Hepatocyte (in vitro differentiated cells): Measurements from ENCODE around the gene NPY4R. TPM values are rescaled to one million over a fixed set of nuclear protein-coding genes. Genes with fewer than 3 reads are reported as not detected.
A peak's percentile ranks its signal among the peaks of the same experiment; 100 is the strongest.
"Not testable (repeated sequence)": the region's sequence is repeated elsewhere in the genome, so short reads cannot be mapped to it uniquely, and the experiment has no call there.

ENCODE experiments used
- DNase-seq: peaks from one replicate; pipeline ENCODE4 v3.0.0-alpha.2; 2016; ENCODE audit warnings: low spot score
- H2AFZ ChIP-seq: fragments of 200-600 bp; sonication (generic); 2 replicates; pipeline ENCODE4 v1.6.0; 2016; ENCODE audit warnings: antibody characterized with exemption, mild to moderate bottlenecking
- H3K27ac ChIP-seq: fragments of 200-600 bp; sonication (generic); 2 replicates; pipeline ENCODE4 v1.5.1; 2016; ENCODE audit warnings: mild to moderate bottlenecking
- H3K27me3 ChIP-seq: fragments of 200-600 bp; sonication (generic); 2 replicates; pipeline ENCODE4 v1.6.1; 2016
- H3K36me3 ChIP-seq: fragments of 200-600 bp; sonication (generic); replicated peaks from 2 replicates; pipeline ENCODE4 v1.5.1; 2016; ENCODE audit warnings: low read depth; ENCODE audit not compliant: insufficient read depth
- H3K4me1 ChIP-seq: fragments of 200-600 bp; sonication (generic); 2 replicates; pipeline ENCODE4 v1.5.1; 2016; ENCODE audit warnings: mild to moderate bottlenecking, moderate library complexity; ENCODE audit not compliant: insufficient read depth
- H3K4me2 ChIP-seq: fragments of 200-600 bp; sonication (generic); 2 replicates; pipeline ENCODE4 v1.6.0; 2016
- H3K4me3 ChIP-seq: fragments of 200-600 bp; sonication (generic); 2 replicates; pipeline ENCODE4 v1.5.1; 2016; ENCODE audit warnings: mild to moderate bottlenecking
- H3K79me2 ChIP-seq: fragments of 200-600 bp; sonication (generic); 2 replicates; pipeline ENCODE4 v1.6.0; 2017; ENCODE audit warnings: mild to moderate bottlenecking
- H3K9me2 ChIP-seq: fragments of 200-600 bp; sonication (generic); replicated peaks from 2 replicates; pipeline ENCODE4 v1.6.0; 2017; ENCODE audit warnings: mild to moderate bottlenecking; ENCODE audit not compliant: insufficient read depth
- H3K9me3 ChIP-seq: fragments of 200-600 bp; sonication (generic); 2 replicates; pipeline ENCODE4 v1.5.1; 2016; ENCODE audit warnings: low read depth, mild to moderate bottlenecking
- H4K20me1 ChIP-seq: fragments of 200-600 bp; sonication (generic); 2 replicates; pipeline ENCODE4 v1.6.0; 2016; ENCODE audit warnings: mild to moderate bottlenecking; ENCODE audit not compliant: insufficient read depth, poor library complexity, severe bottlenecking
- WGBS: methylation state at CpG from one replicate; pipeline ENCODE4 v1.1.6; 2016; ENCODE audit warnings: low lambda C conversion rate; ENCODE audit errors: missing lambda C conversion rate; 5-methylcytosine and 5-hydroxymethylcytosine counted together
- polyA plus RNA-seq: library from polyadenylated mRNA; unstranded; fragments of >200 nt; fragmentation: Nextera tagmentation; extraction: Ambion mirVana; gene quantifications from 2 replicates; pipeline ENCODE4 v1.2.1, GENCODE V29; 2016
- total RNA-seq: library from RNA; depleted of rRNA; stranded (reverse); fragments of >200 nt; gene quantifications from 2 replicates; pipeline ENCODE4 v1.2.3, GENCODE V29; 2014

Gene NPY4R
- total and polyA plus RNA-seq, 2 experiments from 2014 or later: 0.07 to 0.87 TPM

DNA sequence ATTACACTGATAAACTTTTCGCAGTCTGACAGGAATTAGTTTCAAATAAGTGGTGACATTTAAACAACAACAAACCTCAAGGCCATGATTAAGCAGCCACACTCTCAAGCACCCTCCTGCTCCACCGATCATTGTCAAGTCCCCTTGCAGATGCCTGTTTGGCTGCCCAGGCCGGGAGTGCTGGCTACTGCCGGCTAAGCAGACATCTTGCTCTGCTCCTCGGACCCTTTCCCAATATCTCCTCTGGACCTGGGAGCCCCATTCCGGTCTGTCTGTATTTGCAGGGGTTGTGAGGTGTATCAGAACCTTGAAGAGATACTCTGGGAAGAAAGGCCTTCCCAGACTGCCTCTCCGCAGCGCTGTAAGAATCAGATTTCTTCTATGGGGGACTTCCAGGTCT lies 14.9 kb downstream of the NPY4R start:
- H4K20me1 ChIP-seq, H3K4me2 ChIP-seq, H3K9me3 ChIP-seq, H2AFZ ChIP-seq, H3K9me2 ChIP-seq, H3K79me2 ChIP-seq, H3K4me1 ChIP-seq, H3K27ac ChIP-seq, H3K4me3 ChIP-seq, H3K36me3 ChIP-seq, H3K27me3 ChIP-seq: not testable (repeated sequence)
- WGBS: 87% methylated on average over 8 of the region's 8 CpGs
- DNase-seq: peak; percentile 1

DNA sequence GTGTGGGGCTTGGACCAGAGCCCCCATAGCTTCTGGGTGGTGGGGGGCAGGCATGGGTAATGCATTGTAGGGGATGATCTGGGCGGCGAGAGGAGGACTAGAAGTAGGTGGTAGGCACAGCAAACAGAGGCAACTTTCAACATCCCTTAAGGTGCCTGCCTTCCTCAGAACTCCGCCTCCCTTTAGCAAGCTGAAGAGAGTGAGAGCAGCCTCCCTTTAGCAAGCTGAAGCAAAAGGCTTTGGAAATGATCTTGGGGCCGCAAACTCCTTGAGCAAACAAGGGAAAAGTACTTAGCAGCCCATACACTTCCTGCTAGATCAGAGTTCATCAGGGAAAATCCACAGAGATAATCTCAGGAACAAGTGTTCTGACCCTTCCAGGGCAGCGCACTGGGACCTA lies 18.3 kb downstream of the NPY4R start:
- H3K9me2 ChIP-seq, H3K4me2 ChIP-seq, H3K4me1 ChIP-seq, H3K27ac ChIP-seq, H3K4me3 ChIP-seq, H3K79me2 ChIP-seq, H3K9me3 ChIP-seq, H3K36me3 ChIP-seq, H4K20me1 ChIP-seq, DNase-seq, H3K27me3 ChIP-seq, H2AFZ ChIP-seq: not testable (repeated sequence)
- WGBS: 43% methylated on average over 1 of the region's 5 CpGs

DNA sequence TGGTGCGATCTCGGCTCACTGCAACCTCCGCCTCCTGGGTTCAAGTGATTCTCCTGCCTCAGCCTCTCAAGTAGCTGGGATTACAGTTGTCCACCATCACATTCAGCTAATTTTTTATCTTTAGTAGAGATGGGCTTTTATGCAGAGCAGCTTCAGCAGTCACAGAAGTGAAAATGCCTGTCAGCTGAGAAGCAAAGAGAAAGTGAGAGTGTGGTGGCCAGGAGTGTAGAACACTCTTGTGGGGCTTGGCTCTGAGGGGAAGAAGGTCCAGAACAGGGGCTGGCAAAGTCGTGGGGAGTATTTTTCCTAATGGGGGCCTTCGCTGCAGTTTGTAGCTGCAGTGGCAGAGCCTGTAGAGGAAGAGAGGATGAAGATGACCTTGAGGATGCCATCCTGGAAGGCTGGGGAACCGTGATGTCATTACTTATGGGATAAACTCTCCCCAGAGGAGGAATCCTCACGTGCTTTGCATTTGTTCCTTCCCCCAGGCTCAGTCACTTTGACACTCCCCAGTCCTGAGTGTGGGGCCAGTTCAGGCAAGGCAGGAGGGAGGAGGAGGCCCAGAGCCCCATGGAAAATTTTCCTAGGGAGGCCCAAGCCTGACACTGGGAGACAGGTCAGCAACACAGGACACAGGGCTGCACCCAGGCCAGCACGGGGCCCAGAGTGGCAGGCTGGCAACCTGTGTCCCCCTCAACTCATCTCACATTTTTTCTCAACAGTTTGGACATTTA lies 20.2 kb downstream of the NPY4R start:
- H3K9me3 ChIP-seq, H3K9me2 ChIP-seq, H3K4me3 ChIP-seq, H3K27ac ChIP-seq, H3K4me1 ChIP-seq, H4K20me1 ChIP-seq, H3K4me2 ChIP-seq, H3K27me3 ChIP-seq, H2AFZ ChIP-seq, H3K79me2 ChIP-seq, DNase-seq, H3K36me3 ChIP-seq: not testable (repeated sequence)
- 93% methylated on average over 3 of the region's 8 CpGs for WGBS

DNA sequence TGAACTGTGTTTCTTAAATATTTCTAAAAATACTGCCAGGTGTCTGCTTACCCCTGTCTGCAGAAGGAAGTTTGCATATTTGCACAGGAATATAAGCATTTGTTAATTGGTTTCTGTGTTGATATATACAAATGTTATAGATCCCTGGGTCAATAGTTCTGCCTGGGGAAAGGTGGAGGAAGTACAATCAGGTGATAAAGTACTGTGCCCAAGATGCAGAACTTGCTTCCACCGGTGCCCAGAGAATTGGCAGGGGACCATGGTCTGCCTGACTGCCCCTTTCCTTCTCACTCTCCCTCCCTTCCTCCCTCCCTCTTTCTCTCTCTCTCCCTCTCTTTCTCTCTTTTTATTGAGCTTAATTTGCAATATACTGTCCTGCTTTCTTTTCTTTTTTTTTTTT lies 22.3 kb downstream of the NPY4R start:
- H4K20me1 ChIP-seq, H2AFZ ChIP-seq, H3K36me3 ChIP-seq, H3K9me3 ChIP-seq, H3K27ac ChIP-seq, H3K4me1 ChIP-seq, H3K9me2 ChIP-seq, H3K4me2 ChIP-seq, H3K27me3 ChIP-seq, H3K79me2 ChIP-seq, H3K4me3 ChIP-seq, DNase-seq: not testable (repeated sequence)
- 50% methylated on average over 1 of the region's 1 CpG for WGBS

DNA sequence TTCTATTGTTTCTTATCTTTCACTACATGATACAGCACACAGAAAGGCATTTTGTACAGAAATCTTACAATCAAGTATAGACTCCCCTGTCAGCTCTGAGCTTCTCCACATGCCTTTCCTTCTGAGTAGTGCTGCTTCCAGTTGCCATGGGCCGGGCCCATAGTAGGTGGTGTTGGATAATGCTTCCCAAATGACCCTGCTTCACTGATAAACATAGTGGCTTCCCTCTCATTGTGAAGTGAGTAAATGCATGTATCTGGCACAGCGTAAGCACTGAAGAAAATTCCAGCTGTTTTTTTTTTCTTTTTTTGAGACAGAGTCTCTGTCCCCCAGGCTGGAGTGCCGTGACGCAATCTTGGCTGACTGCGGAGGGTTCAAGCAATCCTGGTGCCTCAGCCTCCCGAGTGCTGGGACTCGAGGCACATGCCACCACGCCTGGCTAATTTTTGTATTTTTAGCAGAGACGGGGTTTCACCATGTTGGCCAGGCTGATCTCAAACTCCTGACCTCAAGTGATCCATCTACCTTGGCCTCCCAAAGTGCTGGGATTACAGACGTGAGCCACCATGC lies 23.0 kb downstream of the NPY4R start:
- H3K27ac ChIP-seq: peak overlapping the region; percentile 34
- not testable (repeated sequence) for H3K9me2 ChIP-seq, H3K79me2 ChIP-seq, H3K9me3 ChIP-seq, H2AFZ ChIP-seq, H3K36me3 ChIP-seq, H3K4me3 ChIP-seq, H3K27me3 ChIP-seq, H3K4me1 ChIP-seq, H4K20me1 ChIP-seq, H3K4me2 ChIP-seq
- 53% methylated on average over 10 of the region's 10 CpGs for WGBS
- DNase-seq: peak; percentile 3

DNA sequence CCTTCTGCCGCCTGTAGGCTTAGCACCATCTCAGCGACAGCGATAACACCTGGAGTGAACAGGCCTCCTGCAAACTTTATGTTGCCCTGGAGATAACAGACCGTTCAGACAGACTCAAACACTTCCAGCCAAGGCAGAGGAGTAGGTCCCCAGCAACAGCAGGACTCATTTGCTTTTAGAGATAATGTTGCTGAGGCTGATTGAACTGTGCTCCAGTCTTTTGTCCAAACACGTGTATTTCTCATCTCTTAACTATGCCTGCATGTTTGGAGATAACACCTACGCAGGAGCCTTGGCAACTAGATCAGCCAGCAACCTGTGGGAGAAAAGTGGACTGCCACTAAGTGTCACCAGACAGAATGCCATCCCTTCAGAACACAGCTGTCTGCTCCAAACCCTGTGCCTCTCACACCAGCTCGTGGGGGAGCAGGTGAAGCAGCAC lies 23.9 kb downstream of the NPY4R start:
- peak overlapping the region; percentile 34 for H3K27ac ChIP-seq
- H3K4me2 ChIP-seq, H3K27me3 ChIP-seq, H3K4me1 ChIP-seq, H3K36me3 ChIP-seq, H3K4me3 ChIP-seq, H3K9me3 ChIP-seq, H3K9me2 ChIP-seq, H4K20me1 ChIP-seq, H3K79me2 ChIP-seq, H2AFZ ChIP-seq: not testable (repeated sequence)
- peak; percentile 60 for DNase-seq
- WGBS: 30% methylated on average over 7 of the region's 7 CpGs

DNA sequence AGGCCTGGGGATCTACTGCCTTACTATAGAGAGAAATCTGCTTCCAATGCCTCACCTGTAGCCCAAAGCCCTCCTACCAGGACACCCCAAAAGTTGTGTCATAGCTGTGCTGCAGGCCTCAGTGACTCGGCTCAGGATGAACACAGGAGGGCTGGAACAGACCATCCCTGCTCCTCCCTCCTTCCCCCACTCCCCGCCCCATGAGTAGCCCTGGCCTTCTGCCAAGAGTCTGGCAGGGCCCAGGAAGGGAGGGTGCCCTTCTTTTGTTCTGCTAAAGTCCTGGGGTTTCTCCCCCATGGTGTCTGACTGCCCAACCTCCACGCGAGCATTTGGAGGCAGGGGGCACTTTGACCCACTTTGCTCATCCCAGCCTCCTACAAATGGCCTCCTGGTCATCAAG lies 24.8 kb downstream of the NPY4R start:
- not testable (repeated sequence) for DNase-seq, H3K4me3 ChIP-seq, H3K79me2 ChIP-seq, H3K9me3 ChIP-seq, H3K27me3 ChIP-seq, H4K20me1 ChIP-seq, H3K9me2 ChIP-seq, H3K27ac ChIP-seq, H3K4me1 ChIP-seq, H2AFZ ChIP-seq, H3K4me2 ChIP-seq, H3K36me3 ChIP-seq
- no CpG with 5 or more reads among the region's 4 CpGs for WGBS

DNA sequence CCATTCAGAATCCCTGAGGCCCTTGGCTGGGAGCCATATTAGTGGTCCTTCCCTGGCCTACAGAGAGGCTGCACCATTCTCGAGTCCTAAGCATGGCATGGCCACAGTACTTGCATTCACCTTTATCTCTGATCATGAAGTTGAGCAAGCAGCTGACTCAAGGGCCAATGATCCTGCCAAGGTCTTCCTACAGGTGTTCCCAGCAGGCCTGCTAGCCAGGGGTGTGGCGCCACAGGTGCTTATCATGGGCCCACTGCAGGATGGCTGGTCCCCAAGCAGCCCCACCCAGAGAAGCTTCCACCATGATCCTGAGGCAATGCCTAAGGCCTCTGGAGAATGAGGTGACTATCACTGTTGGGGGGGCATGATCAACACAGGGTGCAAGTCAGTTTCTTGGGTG lies 42.2 kb downstream of the NPY4R start:
- H3K79me2 ChIP-seq, H3K4me1 ChIP-seq, H3K9me2 ChIP-seq, H3K27ac ChIP-seq, H2AFZ ChIP-seq, H3K9me3 ChIP-seq, H4K20me1 ChIP-seq, DNase-seq, H3K4me2 ChIP-seq, H3K4me3 ChIP-seq, H3K27me3 ChIP-seq, H3K36me3 ChIP-seq: not testable (repeated sequence)
- WGBS: no CpG with 5 or more reads among the region's 2 CpGs

DNA sequence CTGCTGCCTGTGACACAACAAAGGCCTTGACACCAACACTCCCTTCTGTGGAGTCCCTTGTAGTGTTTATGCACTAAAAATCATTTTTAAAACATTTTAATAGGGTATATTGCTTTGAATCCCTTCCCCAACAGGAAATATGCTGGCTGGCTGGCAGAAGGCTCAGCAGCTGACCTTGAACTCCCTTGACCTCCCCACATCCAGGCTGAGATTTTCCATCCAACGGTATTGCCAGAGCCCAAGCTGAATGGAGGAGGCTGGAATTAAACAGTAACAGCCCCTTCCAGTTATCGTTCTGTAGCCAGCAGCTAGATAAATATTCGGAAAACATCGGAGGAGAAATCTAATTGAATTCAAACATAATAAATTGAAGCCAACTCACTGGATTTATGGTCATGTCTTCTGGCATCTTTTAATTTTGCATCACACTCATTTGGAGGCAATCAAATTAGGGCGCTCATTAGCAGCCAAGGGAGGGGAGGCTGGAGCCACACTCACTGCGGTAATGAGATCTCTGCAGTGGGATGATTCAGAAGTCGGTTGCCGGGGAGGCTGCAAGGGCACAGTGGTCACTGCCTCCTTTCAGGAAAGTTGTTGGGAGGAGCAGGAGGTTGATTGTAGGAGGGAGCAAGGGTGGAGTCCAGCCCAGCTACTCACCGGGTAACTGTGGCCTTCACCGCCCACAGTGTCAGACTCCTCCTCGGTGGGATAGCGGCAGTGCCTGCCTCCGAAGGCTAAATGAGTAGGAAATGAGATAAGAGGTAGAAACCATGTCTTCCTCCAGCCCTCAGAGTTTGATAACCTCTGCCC lies 46.0 kb downstream of the NPY4R start:
- H2AFZ ChIP-seq, H3K9me2 ChIP-seq, H3K79me2 ChIP-seq, H3K27ac ChIP-seq, H3K4me1 ChIP-seq, DNase-seq, H3K27me3 ChIP-seq, H3K4me2 ChIP-seq, H3K9me3 ChIP-seq, H3K36me3 ChIP-seq, H3K4me3 ChIP-seq, H4K20me1 ChIP-seq: not testable (repeated sequence)
- WGBS: 52% methylated on average over 4 of the region's 13 CpGs
